H1 (cell line): ENCODE measurements around the gene PLK3. TPM values are rescaled to one million over a fixed set of nuclear protein-coding genes. Genes with fewer than 3 reads are reported as not detected.

Experiments used
- CTCF ChIA-PET: fragments of 300-600 bp; sonication (Branson Sonifier 250); formaldehyde crosslinking; loops from one replicate; lab custom pipeline; 2021; ENCODE audit not compliant: partially characterized antibody; lab: Charles Lee
- POLR2A ChIA-PET: fragments of 300-600 bp; sonication (Branson Sonifier 250); formaldehyde crosslinking; loops from one replicate; lab custom pipeline; 2021; ENCODE audit warnings: inconsistent platforms; ENCODE audit not compliant: partially characterized antibody; lab: Charles Lee
- DNase-seq, 2 experiments: peaks; one replicate each; pipeline versions ENCODE4 v3.0.0 to v3.0.0-alpha.2; 2010 to 2022; ENCODE audit warnings: low spot score in 2 of 2, low read depth in 1 of 2, mixed read lengths in 1 of 2
- FAIRE-seq: peaks from 2 replicates; lab custom pipeline; 2011; peaks lifted over from hg19 to GRCh38; lab: Jason Lieb, UNC
- H2AFZ ChIP-seq: 2 replicates; pipeline ENCODE4 v1.8.1; 2012; ENCODE audit warnings: low read length, inconsistent platforms
- H2AK5ac ChIP-seq: 2 replicates; pipeline ENCODE4 v1.6.1; 2013; ENCODE audit warnings: low read depth, low read length
- H2BK120ac ChIP-seq: replicated peaks from 2 replicates; pipeline ENCODE3; 2013; ENCODE audit warnings: low read depth, low read length, inconsistent platforms
- H2BK12ac ChIP-seq: 2 replicates; pipeline ENCODE4 v1.6.1; 2013; ENCODE audit warnings: low read depth, low read length
- H2BK15ac ChIP-seq: 2 replicates; pipeline ENCODE4 v1.6.1; 2013; ENCODE audit warnings: low read length
- H2BK20ac ChIP-seq: 2 replicates; pipeline ENCODE4 v1.6.1; 2013; ENCODE audit warnings: low read length
- H2BK5ac ChIP-seq: 2 replicates; pipeline ENCODE4 v1.6.1; 2013; ENCODE audit warnings: low read depth, low read length
- H3K14ac ChIP-seq: 2 replicates; pipeline ENCODE4 v1.6.1; 2013; ENCODE audit warnings: inconsistent platforms; ENCODE audit not compliant: insufficient read length
- H3K18ac ChIP-seq: 2 replicates; pipeline ENCODE4 v1.6.1; 2013; ENCODE audit warnings: low read length; ENCODE audit errors: extremely low read depth
- H3K23ac ChIP-seq: 2 replicates; pipeline ENCODE4 v1.6.1; 2013; ENCODE audit warnings: inconsistent platforms; ENCODE audit not compliant: insufficient read length
- H3K23me2 ChIP-seq: 2 replicates; pipeline ENCODE4 v1.6.1; 2013; ENCODE audit warnings: low read depth, low read length
- H3K27ac ChIP-seq: 2 replicates; pipeline ENCODE4 v1.6.1; 2011; ENCODE audit warnings: low read depth, low read length, inconsistent platforms
- H3K27me3 ChIP-seq, 4 experiments: replicated peaks in 1 of 4; 1 replicate in 1 of 4; 2 replicates in 3 of 4; pipeline versions ENCODE4 v1.6.1 to v1.8.1; 2011 to 2013; ENCODE audit warnings: low read length in 3 of 4, mild to moderate bottlenecking in 3 of 4, inconsistent platforms in 2 of 4, mixed read lengths in 2 of 4, moderate library complexity in 1 of 4; ENCODE audit not compliant: control insufficient read depth in 3 of 4, insufficient read depth in 3 of 4; ENCODE audit errors: extremely low read depth in 1 of 4
- H3K36me3 ChIP-seq, 4 experiments: 2 replicates each; pipeline versions ENCODE4 v1.6.1 to v1.8.1; 2011 to 2013; ENCODE audit warnings: mild to moderate bottlenecking in 4 of 4, low read length in 3 of 4, moderate library complexity in 2 of 4, control low read depth in 1 of 4, inconsistent platforms in 1 of 4; ENCODE audit not compliant: insufficient read depth in 4 of 4, control insufficient read depth in 2 of 4
- H3K4ac ChIP-seq: replicated peaks from 2 replicates; pipeline ENCODE3; 2013; ENCODE audit warnings: low read length, low read depth, mixed read lengths, inconsistent platforms; ENCODE audit not compliant: insufficient read length
- H3K4me1 ChIP-seq, 4 experiments: replicated peaks in 1 of 4; 1 replicate in 1 of 4; 2 replicates in 3 of 4; pipeline versions ENCODE4 v1.6.1 to v1.8.1; 2011 to 2013; ENCODE audit warnings: low read length in 3 of 4, inconsistent platforms in 2 of 4, mixed read lengths in 1 of 4; ENCODE audit not compliant: insufficient read depth in 4 of 4, control insufficient read depth in 3 of 4
- H3K4me2 ChIP-seq, 2 experiments: 2 replicates each; pipeline versions ENCODE4 v1.6.1 to v1.8.1; 2011 to 2013; ENCODE audit warnings: low read depth in 2 of 2, low read length in 2 of 2, control low read depth in 1 of 2, inconsistent platforms in 1 of 2, mild to moderate bottlenecking in 1 of 2; ENCODE audit not compliant: insufficient read depth in 1 of 2
- H3K4me3 ChIP-seq, 4 experiments: fragments of 200-600, 300-600 bp in 1 of 4; sonication (generic), shearing (Covaris generic), sonication (Bioruptor Twin) in 1 of 4; 2 replicates each; pipeline versions ENCODE4 v1.5.1 to v1.8.1; 2011 to 2016; ENCODE audit warnings: low read length in 4 of 4, low read depth in 3 of 4, control low read depth in 2 of 4, inconsistent platforms in 2 of 4, mild to moderate bottlenecking in 2 of 4, mixed read lengths in 1 of 4, moderate library complexity in 1 of 4; ENCODE audit not compliant: insufficient read depth in 2 of 4; ENCODE audit errors: extremely low read depth in 1 of 4
- H3K56ac ChIP-seq: replicated peaks from 2 replicates; pipeline ENCODE3; 2013; ENCODE audit warnings: low read depth, mild to moderate bottlenecking, mixed read lengths, low read length, inconsistent platforms; ENCODE audit not compliant: insufficient read length
- H3K79me1 ChIP-seq: 2 replicates; pipeline ENCODE4 v1.6.1; 2013; ENCODE audit warnings: low read depth, low read length, control low read depth
- H3K79me2 ChIP-seq, 2 experiments: 2 replicates each; pipeline versions ENCODE4 v1.6.1 to v1.8.1; 2012 to 2013; ENCODE audit warnings: low read length in 2 of 2, mild to moderate bottlenecking in 2 of 2, inconsistent platforms in 1 of 2; ENCODE audit not compliant: insufficient read depth in 2 of 2, control insufficient read depth in 1 of 2
- H3K9ac ChIP-seq, 4 experiments: replicated peaks in 1 of 4; 1 replicate in 1 of 4; 2 replicates in 3 of 4; pipeline versions ENCODE4 v1.6.1 to v1.8.1; 2011 to 2013; ENCODE audit warnings: low read depth in 3 of 4, low read length in 3 of 4, control low read depth in 2 of 4, mild to moderate bottlenecking in 2 of 4, moderate library complexity in 2 of 4, inconsistent platforms in 1 of 4; ENCODE audit errors: extremely low read depth in 1 of 4
- H3K9me3 ChIP-seq, 2 experiments: 2 replicates each; pipeline versions ENCODE4 v1.6.1 to v1.8.1; 2012 to 2013; ENCODE audit warnings: mild to moderate bottlenecking in 2 of 2, moderate library complexity in 2 of 2, control low read depth in 1 of 2, inconsistent platforms in 1 of 2, low read depth in 1 of 2, low read length in 1 of 2, mixed read lengths in 1 of 2; ENCODE audit not compliant: insufficient read depth in 2 of 2
- H4K20me1 ChIP-seq, 2 experiments: replicated peaks in 1 of 2; 2 replicates each; pipeline versions ENCODE3 to v1.8.1; 2011 to 2013; ENCODE audit warnings: inconsistent platforms in 2 of 2, low read length in 2 of 2, mild to moderate bottlenecking in 1 of 2; ENCODE audit not compliant: insufficient read depth in 2 of 2, control insufficient read depth in 1 of 2
- H4K5ac ChIP-seq: 2 replicates; pipeline ENCODE4 v1.6.1; 2013; ENCODE audit warnings: low read length, low read depth, mixed read lengths, inconsistent platforms; ENCODE audit not compliant: insufficient read length
- H4K8ac ChIP-seq: 2 replicates; pipeline ENCODE4 v1.8.0; 2013; ENCODE audit warnings: mild to moderate bottlenecking, moderate library complexity, low read length, inconsistent platforms; ENCODE audit not compliant: insufficient read depth; ENCODE audit errors: extremely low read depth
- H4K91ac ChIP-seq: replicated peaks from 2 replicates; pipeline ENCODE3; 2013; ENCODE audit warnings: low read length, mixed read lengths, inconsistent platforms; ENCODE audit not compliant: insufficient read length
- CEBPB ChIP-seq: IDR thresholded peaks from 2 replicates; pipeline ENCODE4 v1.6.1; 2012; ENCODE audit warnings: low read depth, low read length
- CREB1 ChIP-seq: IDR thresholded peaks from 2 replicates; pipeline ENCODE4 v1.6.1; 2012; ENCODE audit warnings: inconsistent platforms
- FOSL1 ChIP-seq: IDR thresholded peaks from 2 replicates; pipeline ENCODE4 v1.6.1; 2011; ENCODE audit warnings: mild to moderate bottlenecking, low read depth, low read length, moderate library complexity; ENCODE audit not compliant: insufficient read depth
- KDM1A ChIP-seq: fragments of 200-600, 300-600 bp; sonication (generic); IDR thresholded peaks from 2 replicates; pipeline ENCODE4 v1.7.1; 2016; ENCODE audit warnings: mild to moderate bottlenecking, low read length, borderline replicate concordance
- POU5F1 ChIP-seq: IDR thresholded peaks from 2 replicates; pipeline ENCODE4 v1.6.1; 2011; ENCODE audit warnings: low read depth, mild to moderate bottlenecking, low read length, moderate library complexity
- SIN3A ChIP-seq, 2 experiments: IDR thresholded peaks in 1 of 2; conservative IDR thresholded peaks in 1 of 2; 2 replicates each; pipeline ENCODE4 v1.6.1; 2011 to 2012; ENCODE audit warnings: low read length in 2 of 2, improper control_type of control experiment in 1 of 2, low read depth in 1 of 2, mild to moderate bottlenecking in 1 of 2
- TEAD4 ChIP-seq: IDR thresholded peaks from 2 replicates; pipeline ENCODE4 v1.6.1; 2012; ENCODE audit warnings: low read depth, low read length, inconsistent platforms, mixed read lengths
- WGBS, 2 experiments: shearing (Covaris generic) in 1 of 2; methylation state at CpG; one replicate each; pipeline versions ENCODE4 v1.1.6 to v1.1.7; 2013 to 2015; ENCODE audit warnings: low lambda C conversion rate in 2 of 2, mixed read lengths in 2 of 2, inconsistent platforms in 1 of 2, low coverage in 1 of 2, missing lambda C conversion rate in 1 of 2; ENCODE audit not compliant: insufficient replicate concordance in 2 of 2, insufficient coverage in 1 of 2, insufficient read length in 1 of 2; ENCODE audit errors: extremely low coverage in 1 of 2, missing lambda C conversion rate in 1 of 2; 5-methylcytosine and 5-hydroxymethylcytosine counted together
- polyA plus RNA-seq, 7 experiments: library from polyadenylated mRNA; depleted of rRNA in 3 of 7; stranded (reverse) in 5 of 7; unstranded in 2 of 7; fragments of >200 nt in 5 of 7; fragments of 200-250 nt in 2 of 7; gene quantifications; 1 replicate in 5 of 7; 2 replicates in 1 of 7; 4 replicates in 1 of 7; pipeline versions ENCODE4 v1.2.1 to v1.2.3, GENCODE V29; 2011 to 2013; ENCODE audit warnings: missing spikeins in 2 of 7, mixed read lengths in 2 of 7
- total RNA-seq: library from RNA; stranded (reverse); fragmentation: NEBNext Ultra II Directional; extraction: Animal tissue kit (Norgen Biotek cat#: 25700); gene quantifications from 2 replicates; pipeline ENCODE4 v1.2.1, GENCODE V29; 2021

PLK3 gene
- total and polyA plus RNA-seq, 2 of the 8 experiments (the other 6 are each of a cell fraction or from before 2014, with no cell fraction given) = 7.9 to 12.3 TPM

GRCh38 chr1:44790968-44791801, 9.0 kb upstream of the PLK3 start:
- no peak overlapping the region for H4K8ac ChIP-seq
- H3K36me3 ChIP-seq = no peaks in the 10 kb centered on the region
- no peak overlapping the region for H3K27ac ChIP-seq
- H2BK15ac ChIP-seq = peak overlapping the region; percentile 46; the same call in 1 of the 2 replicates
- no peaks in the 10 kb centered on the region for H4K20me1 ChIP-seq
- FAIRE-seq = no peak
- ChIA-PET POLR2A (interaction anchor here (1.3 to 23.6 kb wide), 8 partner anchors 9 to 107 kb away, joined by 3 to 428 read pairs (median 16); partner anchors contain the start of genes BTBD19, DYNLT4, PLK3 and RNU5D-1), CTCF (interaction anchor here (0.6 to 10.4 kb wide), 15 partner anchors 9 to 228 kb away, joined by 3 to 67 read pairs (median 6); partner anchors contain the start of genes BTBD19, DYNLT4, HECTD3 and PLK3)
- H2AK5ac ChIP-seq = no peak overlapping the region
- no peak overlapping the region for H2BK20ac ChIP-seq
- no peak overlapping the region for H4K91ac ChIP-seq
- H3K56ac ChIP-seq = no peak overlapping the region
- no peak overlapping the region for H2BK12ac ChIP-seq
- no peaks in the 10 kb centered on the region for H3K9me3 ChIP-seq
- H3K27me3 ChIP-seq = peaks cover 0 to 7% (median 0%) of the 10 kb centered on the region in 4 experiments; a peak in 2 of 7 replicates
- peaks cover 4 to 13% (median 9%) of the 10 kb centered on the region in 4 experiments for H3K4me1 ChIP-seq
- no peaks in the 10 kb centered on the region for H3K79me2 ChIP-seq
- H3K18ac ChIP-seq = no peak overlapping the region
- H3K79me1 ChIP-seq = 0 out of 2 replicates have a peak, but pooled peaks cover 2% of the 10 kb centered on the region
- H3K9ac ChIP-seq = no peak overlapping the region
- no peak overlapping the region for H3K4me3 ChIP-seq
- DNase-seq = no peak
- H2BK5ac ChIP-seq = no peak overlapping the region
- TF ChIP-seq CREB1 = no peak
- TF ChIP-seq SIN3A (conservative IDR thresholded peaks at IDR 0.05 in 1 of 2, IDR thresholded peaks at IDR 0.05 in 1 of 2; ENCODE audit: low read depth in 1 of 2, low read length in 2 of 2) = no peak
- TF ChIP-seq POU5F1 = no peak
- no peak for TF ChIP-seq CEBPB
- TF ChIP-seq KDM1A = no peak
- no peak for TF ChIP-seq FOSL1
- TF ChIP-seq TEAD4 = no peak
- H3K4ac ChIP-seq = no peak overlapping the region
- no peak overlapping the region for H3K4me2 ChIP-seq
- peaks cover 4% of the 10 kb centered on the region; the same call in 1 of the 2 replicates for H3K23me2 ChIP-seq
- no peak overlapping the region for H2BK120ac ChIP-seq
- H3K14ac ChIP-seq = no peak overlapping the region
- H3K23ac ChIP-seq = no peak overlapping the region
- no peak overlapping the region for H4K5ac ChIP-seq
- H2AFZ ChIP-seq = no peak overlapping the region
- 95% methylated on average over 7 of the region's 7 CpGs; no CpG with 5 or more reads in 1 of the 2 experiments for WGBS, 2 experiments
